Common myeloid progenitor, CD34-positive (primary cell): Measurements from ENCODE around the gene SNRPA.
"Not testable (repeated sequence)": the region's sequence is repeated elsewhere in the genome, so short reads cannot be mapped to it uniquely, and the experiment has no call there.

ENCODE experiments used
- CTCF ChIA-PET: fragments of 350-600 bp; sonication (Branson Sonifier 250); formaldehyde crosslinking; loops from one replicate; lab custom pipeline; 2021; ENCODE audit warnings: antibody characterized with exemption; lab: Charles Lee
- POLR2A ChIA-PET: fragments of 350-600 bp; sonication (Branson Sonifier 250); formaldehyde crosslinking; loops from one replicate; lab custom pipeline; 2021; ENCODE audit warnings: antibody characterized with exemption; lab: Charles Lee
- DNase-seq, 3 donors: peaks; one replicate each; pipeline versions ENCODE4 v3.0.0 to v3.0.0-alpha.2; 2013
- H3K27ac ChIP-seq, 2 experiments: 1 replicate in 1 of 2; 2 replicates in 1 of 2; pipeline ENCODE4 v1.7.0; 2013; ENCODE audit warnings: inconsistent platforms in 2 of 2, low read length in 2 of 2, mild to moderate bottlenecking in 2 of 2, low read depth in 1 of 2, moderate library complexity in 1 of 2; ENCODE audit not compliant: severe bottlenecking in 2 of 2, insufficient read depth in 1 of 2, poor library complexity in 1 of 2
- H3K27me3 ChIP-seq, 5 experiments: replicated peaks in 2 of 5; 1 replicate in 3 of 5; 2 replicates in 2 of 5; pipeline versions ENCODE4 v1.6.1 to v1.7.0; 2013; ENCODE audit warnings: low read length in 4 of 5, mild to moderate bottlenecking in 2 of 5, moderate library complexity in 2 of 5, inconsistent platforms in 1 of 5; ENCODE audit not compliant: insufficient read depth in 5 of 5, control insufficient read depth in 4 of 5
- H3K36me3 ChIP-seq, 4 experiments: 1 replicate in 2 of 4; 2 replicates in 2 of 4; pipeline versions ENCODE4 v1.6.1 to v1.7.0; 2013; ENCODE audit warnings: low read length in 3 of 4, control low read depth in 1 of 4, mild to moderate bottlenecking in 1 of 4; ENCODE audit not compliant: control insufficient read depth in 4 of 4, insufficient read depth in 4 of 4
- H3K4me1 ChIP-seq, 4 experiments: 1 replicate in 3 of 4; 2 replicates in 1 of 4; pipeline versions ENCODE4 v1.6.1 to v1.7.1; 2013; ENCODE audit warnings: low read length in 3 of 4, mild to moderate bottlenecking in 3 of 4, control low read depth in 1 of 4, inconsistent platforms in 1 of 4, moderate library complexity in 1 of 4; ENCODE audit not compliant: control insufficient read depth in 4 of 4, insufficient read depth in 4 of 4; ENCODE audit errors: control extremely low read depth in 1 of 4
- H3K4me3 ChIP-seq, 7 experiments: 1 replicate in 4 of 7; 2 replicates in 3 of 7; pipeline versions ENCODE4 v1.5.1 to v1.7.0; 2013; ENCODE audit warnings: mild to moderate bottlenecking in 7 of 7, low read length in 6 of 7, moderate library complexity in 6 of 7, inconsistent platforms in 2 of 7, low read depth in 2 of 7, control low read depth in 1 of 7; ENCODE audit not compliant: insufficient read depth in 4 of 7, control insufficient read depth in 1 of 7; ENCODE audit errors: extremely low read depth in 1 of 7
- H3K9me3 ChIP-seq, 5 experiments: 1 replicate in 4 of 5; 2 replicates in 1 of 5; pipeline versions ENCODE4 v1.6.1 to v1.7.1; 2013; ENCODE audit warnings: low read length in 4 of 5, mild to moderate bottlenecking in 2 of 5, inconsistent platforms in 1 of 5, low read depth in 1 of 5, moderate library complexity in 1 of 5; ENCODE audit not compliant: control insufficient read depth in 4 of 5, insufficient read depth in 2 of 5; ENCODE audit errors: control extremely low read depth in 1 of 5
- WGBS: methylation state at CpG from one replicate; pipeline ENCODE4 v1.1.5; 2013; ENCODE audit not compliant: insufficient coverage; 5-methylcytosine and 5-hydroxymethylcytosine counted together

The SNRPA gene

DNA sequence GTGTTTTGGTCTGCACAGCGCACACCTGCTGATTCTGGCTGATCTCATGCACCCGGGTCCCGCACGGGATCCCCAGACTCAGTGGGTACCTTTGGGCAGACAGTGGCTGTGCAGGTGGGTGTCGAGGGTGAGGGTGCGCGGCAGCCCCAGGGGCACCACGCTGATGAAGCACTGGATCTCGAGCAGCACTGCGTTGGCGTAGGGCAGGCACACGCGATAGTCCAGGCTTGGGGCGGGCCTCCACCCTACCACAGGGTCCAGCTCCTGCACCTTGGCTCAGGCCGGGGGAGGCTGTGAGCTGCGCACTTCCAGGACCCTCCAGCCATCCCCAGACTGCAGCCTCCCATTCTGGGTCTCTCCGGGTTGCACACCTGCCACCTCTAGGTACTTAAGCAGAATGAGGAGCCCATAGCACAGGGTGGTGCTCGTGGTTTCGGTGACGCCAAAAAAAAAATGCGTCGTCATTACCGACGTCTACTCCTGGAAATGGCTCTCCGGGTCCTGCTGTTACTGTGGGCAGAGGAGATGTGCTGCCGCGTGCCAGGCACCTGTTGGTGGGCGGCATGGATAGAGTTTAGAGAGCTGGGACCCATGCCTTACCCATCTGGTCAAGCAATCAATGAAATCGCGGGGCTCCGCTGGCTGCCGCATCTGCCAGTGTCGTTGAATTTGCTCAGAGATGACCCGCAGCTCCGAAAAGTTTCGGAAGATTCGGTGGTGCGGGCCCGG, 58.5 kb downstream of the SNRPA start:
- H3K27ac ChIP-seq: no peak overlapping the region
- POLR2A ChIA-PET: interaction anchor here (1.0 kb wide), 1 partner anchor 22 kb away, joined by 3 read pairs; no protein-coding TSS in a partner anchor
- no peaks in the 10 kb centered on the region for H3K9me3 ChIP-seq
- WGBS: 97% methylated on average over 38 of the region's 39 CpGs
- peaks cover 0 to 55% (median 43%) of the 10 kb centered on the region in 4 experiments for H3K4me1 ChIP-seq
- no peak for DNase-seq
- peak overlapping the region in 1 of 7 experiments; percentile 67 for H3K4me3 ChIP-seq
- CTCF ChIA-PET: no interaction called here
- H3K27me3 ChIP-seq: no peaks in the 10 kb centered on the region
- H3K36me3 ChIP-seq: peaks cover 2 to 56% (median 25%) of the 10 kb centered on the region in 4 experiments

DNA sequence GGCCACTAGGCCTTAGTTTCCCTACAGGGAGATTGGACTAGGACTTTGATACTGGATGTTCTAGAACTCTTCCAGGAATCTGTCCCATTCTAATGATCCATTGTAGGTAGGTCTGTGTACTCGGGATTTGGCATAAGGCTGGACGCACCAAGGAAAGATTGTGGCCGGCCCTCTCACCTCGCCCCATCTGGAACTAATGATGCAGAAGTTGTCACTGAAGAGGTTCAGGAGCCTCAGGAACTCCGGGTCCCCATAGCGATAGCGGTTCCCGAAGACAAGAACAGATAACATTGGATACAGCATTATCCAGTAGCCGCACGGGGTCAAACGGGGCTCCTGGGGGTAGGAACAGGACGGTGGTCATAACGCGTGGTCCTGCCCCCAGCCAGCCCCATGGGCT, 59.2 kb downstream of the SNRPA start:
- Histone ChIP-seq H3K27me3 (no peaks in the 10 kb centered on the region), H3K4me3 (peak overlapping the region in 3 of 7 experiments; percentile 42 to 77 (median 67)), H3K4me1 (peaks cover 0 to 48% (median 37%) of the 10 kb centered on the region in 4 experiments), H3K27ac (peak overlapping the region in 1 of 2 experiments; percentile 25), H3K36me3 (peaks cover 2 to 50% (median 20%) of the 10 kb centered on the region in 4 experiments), H3K9me3 (no peaks in the 10 kb centered on the region)
- WGBS: 95% methylated on average over 4 of the region's 14 CpGs
- POLR2A ChIA-PET: no interaction called here
- no peak for DNase-seq
- CTCF ChIA-PET: no interaction called here

GRCh38 chr19:40810649-40811408, 59.8 kb downstream of the SNRPA start:
- H3K9me3 ChIP-seq, POLR2A ChIA-PET, H3K27me3 ChIP-seq, CTCF ChIA-PET: not testable (repeated sequence)
- peak; percentile 21 to 65 (median 25) for DNase-seq
- WGBS: 14% methylated on average over 23 of the region's 65 CpGs
- peaks cover 2 to 43% (median 19%) of the 10 kb centered on the region in 4 experiments for H3K36me3 ChIP-seq
- H3K4me3 ChIP-seq: peak overlapping the region; percentile 41 to 81 (median 53)
- peaks cover 0 to 42% (median 31%) of the 10 kb centered on the region in 4 experiments for H3K4me1 ChIP-seq
- H3K27ac ChIP-seq: peak overlapping the region in 1 of 2 experiments; percentile 25

GRCh38 chr19:40811478-40812341, 60.7 kb downstream of the SNRPA start:
- Histone ChIP-seq H3K27ac (peak overlapping the region in 1 of 2 experiments; percentile 25), H3K4me1 (peaks cover 0 to 33% (median 23%) of the 10 kb centered on the region in 4 experiments), H3K9me3 (no peaks in the 10 kb centered on the region), H3K27me3 (no peaks in the 10 kb centered on the region), H3K36me3 (peaks cover 2 to 35% (median 19%) of the 10 kb centered on the region in 4 experiments), H3K4me3 (peak overlapping the region; percentile 27 to 81 (median 53))
- 2% methylated on average over 13 of the region's 35 CpGs for WGBS
- POLR2A ChIA-PET: no interaction called here
- CTCF ChIA-PET: interaction anchor here (1.2 kb wide), 1 partner anchor 8 kb away, joined by 4 read pairs; no protein-coding TSS in a partner anchor
- peak; percentile 22 to 39 (median 33) for DNase-seq

DNA sequence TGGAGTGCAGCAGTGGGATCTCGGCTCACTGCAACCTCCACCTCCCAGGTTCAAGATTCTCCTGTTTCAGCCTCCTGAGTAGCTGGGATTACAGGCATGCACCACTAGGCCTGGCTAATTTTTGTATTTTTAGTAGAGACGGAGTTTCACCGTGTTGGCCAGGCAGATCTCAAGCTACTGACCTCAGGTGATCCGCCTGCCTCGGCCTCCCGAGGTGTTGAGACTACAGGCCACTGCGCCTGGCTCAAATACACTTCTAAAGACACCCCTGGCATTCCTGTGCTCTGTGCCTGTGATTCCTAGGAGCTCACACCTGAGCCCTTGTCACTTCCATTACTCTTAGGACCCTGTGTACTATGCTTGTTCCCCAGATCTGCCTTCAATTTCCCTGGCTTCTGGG, 61.6 kb downstream of the SNRPA start:
- POLR2A ChIA-PET, DNase-seq, H3K27me3 ChIP-seq, H3K27ac ChIP-seq, H3K9me3 ChIP-seq: not testable (repeated sequence)
- H3K36me3 ChIP-seq: peaks cover 2 to 26% (median 16%) of the 10 kb centered on the region in 4 experiments
- H3K4me1 ChIP-seq: peaks cover 0 to 25% (median 18%) of the 10 kb centered on the region in 4 experiments
- H3K4me3 ChIP-seq: peak overlapping the region in 1 of 7 experiments; percentile 67
- WGBS: 80% methylated on average over 7 of the region's 7 CpGs
- CTCF ChIA-PET: interaction anchor here (0.6 to 1.2 kb wide), 2 partner anchors 9 to 178 kb away, joined by 4 read pairs; no protein-coding TSS in a partner anchor

- H3K27ac ChIP-seq: no peak overlapping the region
- no peaks in the 10 kb centered on the region for H3K27me3 ChIP-seq
- 100% methylated on average over 1 of the region's 4 CpGs for WGBS
- no peak for DNase-seq
- H3K9me3 ChIP-seq: no peaks in the 10 kb centered on the region
- H3K36me3 ChIP-seq: peaks cover 2 to 20% (median 11%) of the 10 kb centered on the region in 4 experiments
- POLR2A ChIA-PET: no interaction called here
- peaks cover 0 to 26% (median 18%) of the 10 kb centered on the region in 4 experiments for H3K4me1 ChIP-seq
- no peak overlapping the region for H3K4me3 ChIP-seq
- CTCF ChIA-PET: interaction anchor here (1.2 kb wide), 1 partner anchor 10 kb away, joined by 4 read pairs; no protein-coding TSS in a partner anchor
Measured at GRCh38 chr19:40813182-40813581, 62.2 kb downstream of the SNRPA start.
